Measurements from ENCODE around the gene NFIC.

Gene NFIC

GRCh38 chr19:3477506-3477905 lies 111.1 kb downstream of the NFIC start:
- no peak overlapping the region for H3K4me3 ChIP-seq (ENCODE audit: low read depth, low read length)
- no peak for DNase-seq (ENCODE audit: low read depth)
- in situ Hi-C loops (cut with HindIII; ENCODE audit: low sequenced_read_pairs): no loop called here
- TF ChIP-seq CTCF (IDR thresholded peaks at IDR 0.05; ENCODE audit: low read depth, low read length, missing control alignments): no peak

GRCh38 chr19:3477951-3478350 lies 111.6 kb downstream of the NFIC start:
- H3K4me3 ChIP-seq (ENCODE audit: low read depth, low read length): no peak overlapping the region
- no peak for TF ChIP-seq CTCF (IDR thresholded peaks at IDR 0.05; ENCODE audit: low read depth, low read length, missing control alignments)
- in situ Hi-C loops (cut with HindIII; ENCODE audit: low sequenced_read_pairs): no loop called here
- no peak for DNase-seq (ENCODE audit: low read depth)

GRCh38 chr19:3478409-3479176 lies 112.2 kb downstream of the NFIC start:
- no peak for TF ChIP-seq CTCF (IDR thresholded peaks at IDR 0.05; ENCODE audit: low read depth, low read length, missing control alignments)
- no peak overlapping the region for H3K4me3 ChIP-seq (ENCODE audit: low read depth, low read length)
- in situ Hi-C loops (cut with HindIII; ENCODE audit: low sequenced_read_pairs): no loop called here
- no peak for DNase-seq (ENCODE audit: low read depth)

GRCh38 chr19:3479177-3479833 lies 112.9 kb downstream of the NFIC start:
- no peak for DNase-seq (ENCODE audit: low read depth)
- no peak overlapping the region for H3K4me3 ChIP-seq (ENCODE audit: low read depth, low read length)
- in situ Hi-C loops (cut with HindIII; ENCODE audit: low sequenced_read_pairs): no loop called here
- no peak for TF ChIP-seq CTCF (IDR thresholded peaks at IDR 0.05; ENCODE audit: low read depth, low read length, missing control alignments)

GRCh38 chr19:3479834-3480215 lies 113.4 kb downstream of the NFIC start:
- DNase-seq (ENCODE audit: low read depth): no peak
- no peak overlapping the region for H3K4me3 ChIP-seq (ENCODE audit: low read depth, low read length)
- no peak for TF ChIP-seq CTCF (IDR thresholded peaks at IDR 0.05; ENCODE audit: low read depth, low read length, missing control alignments)
- in situ Hi-C loops (cut with HindIII; ENCODE audit: low sequenced_read_pairs): no loop called here

GRCh38 chr19:3480383-3481091 lies 114.2 kb downstream of the NFIC start, which contains the start of gene SMIM24:
SMIM24 (minus strand) TSS chr19:3480525; CDS start chr19:3480463, 62 bp downstream.
- DNase-seq (ENCODE audit: low read depth): no peak
- H3K4me3 ChIP-seq (ENCODE audit: low read depth, low read length): no peak within 1 kb of the TSS
- TF ChIP-seq CTCF (IDR thresholded peaks at IDR 0.05; ENCODE audit: low read depth, low read length, missing control alignments): no peak
- in situ Hi-C loops (cut with HindIII; ENCODE audit: low sequenced_read_pairs): no loop called here

Data from astrocyte of the cerebellum (primary cell).